OCI-LY1 (cell line): ENCODE measurements around the gene PDE2A.

Source experiments
- EZH2 ChIP-seq: fragments of 200-600 bp; sonication (generic), shearing (Covaris generic); IDR thresholded peaks from 2 replicates; pipeline ENCODE4 v1.8.0; 2017; ENCODE audit warnings: borderline replicate concordance, mixed run types, mild to moderate bottlenecking, antibody characterized with exemption, low read length, moderate library complexity, mixed read lengths
- TF ChIP-seq, protein P1 (sequence below): fragments of 200-600 bp; sonication (generic), shearing (Covaris generic); IDR thresholded peaks from 2 replicates; pipeline ENCODE4 v1.5.1; 2017; ENCODE audit warnings: mild to moderate bottlenecking, antibody characterized with exemption, low read length, moderate library complexity, mixed read lengths

DNA sequence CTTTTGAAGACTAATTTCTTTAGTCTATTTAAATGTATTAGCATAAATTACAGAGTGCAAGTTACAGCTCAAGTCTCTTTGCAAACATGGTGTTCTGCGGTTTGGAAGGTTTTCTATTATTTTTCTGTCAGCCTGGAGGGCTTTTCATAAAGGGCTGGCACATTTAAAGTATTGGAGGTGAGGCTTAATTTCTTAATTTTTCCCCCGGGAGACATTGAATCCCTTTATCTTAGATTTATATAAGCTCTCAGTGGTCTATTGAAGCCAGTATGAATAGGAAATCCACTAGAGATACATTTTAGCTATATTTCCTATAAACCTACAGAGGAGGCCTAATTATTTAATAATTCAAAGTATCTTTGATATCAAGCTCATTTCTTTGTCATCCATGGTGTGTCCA, 137.2 kb downstream of the PDE2A start:
- no peak for TF ChIP-seq EZH2
- TF ChIP-seq, protein P1, sequence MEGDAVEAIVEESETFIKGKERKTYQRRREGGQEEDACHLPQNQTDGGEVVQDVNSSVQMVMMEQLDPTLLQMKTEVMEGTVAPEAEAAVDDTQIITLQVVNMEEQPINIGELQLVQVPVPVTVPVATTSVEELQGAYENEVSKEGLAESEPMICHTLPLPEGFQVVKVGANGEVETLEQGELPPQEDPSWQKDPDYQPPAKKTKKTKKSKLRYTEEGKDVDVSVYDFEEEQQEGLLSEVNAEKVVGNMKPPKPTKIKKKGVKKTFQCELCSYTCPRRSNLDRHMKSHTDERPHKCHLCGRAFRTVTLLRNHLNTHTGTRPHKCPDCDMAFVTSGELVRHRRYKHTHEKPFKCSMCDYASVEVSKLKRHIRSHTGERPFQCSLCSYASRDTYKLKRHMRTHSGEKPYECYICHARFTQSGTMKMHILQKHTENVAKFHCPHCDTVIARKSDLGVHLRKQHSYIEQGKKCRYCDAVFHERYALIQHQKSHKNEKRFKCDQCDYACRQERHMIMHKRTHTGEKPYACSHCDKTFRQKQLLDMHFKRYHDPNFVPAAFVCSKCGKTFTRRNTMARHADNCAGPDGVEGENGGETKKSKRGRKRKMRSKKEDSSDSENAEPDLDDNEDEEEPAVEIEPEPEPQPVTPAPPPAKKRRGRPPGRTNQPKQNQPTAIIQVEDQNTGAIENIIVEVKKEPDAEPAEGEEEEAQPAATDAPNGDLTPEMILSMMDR, result no peak
